GM12892 (cell line): ENCODE results near the gene WDFY1.

Source experiments
- DNase-seq: peaks from one replicate; pipeline ENCODE4 v3.0.0; 2011; ENCODE audit not compliant: insufficient read length
- FAIRE-seq: peaks from 2 replicates; lab custom pipeline; 2011; peaks lifted over from hg19 to GRCh38; lab: Jason Lieb, UNC
- POLR2A ChIP-seq: IDR thresholded peaks from 2 replicates; pipeline ENCODE4 v1.6.1; 2011; ENCODE audit warnings: low read depth, low read length, control low read depth
- POLR2AphosphoS5 ChIP-seq: IDR thresholded peaks from 2 replicates; pipeline ENCODE4 v1.6.1; 2011; ENCODE audit warnings: low read depth, low read length, control low read depth
- TAF1 ChIP-seq: IDR thresholded peaks from 2 replicates; pipeline ENCODE4 v1.6.1; 2011; ENCODE audit warnings: low read depth, mild to moderate bottlenecking, control low read depth, low read length, borderline replicate concordance

Gene WDFY1

GRCh38 chr2:223976635-223977226, 31.6 kb upstream of the WDFY1 start:
- DNase-seq (no peak), FAIRE-seq (no peak)
- TF ChIP-seq POLR2A = no peak
- TF ChIP-seq TAF1 = no peak
- no peak for TF ChIP-seq POLR2AphosphoS5

- DNase-seq (no peak), FAIRE-seq (no peak)
- TF ChIP-seq TAF1 (no peak), POLR2A (no peak), POLR2AphosphoS5 (no peak)
Measured at GRCh38 chr2:223973606-223974005, 28.5 kb upstream of the WDFY1 start.

- no peak for FAIRE-seq
- no peak for DNase-seq
- no peak for TF ChIP-seq TAF1
- TF ChIP-seq POLR2AphosphoS5 = no peak
- no peak for TF ChIP-seq POLR2A
Measured at GRCh38 chr2:223972656-223973102, 27.5 kb upstream of the WDFY1 start.

- DNase-seq (no peak), FAIRE-seq (no peak)
- TF ChIP-seq POLR2AphosphoS5 = no peak
- TF ChIP-seq POLR2A = no peak
- TF ChIP-seq TAF1 = no peak
Measured at GRCh38 chr2:223971731-223972130, 26.6 kb upstream of the WDFY1 start.

- peak; percentile 85 for FAIRE-seq
- no peak for TF ChIP-seq TAF1
- DNase-seq = no peak
Measured at GRCh38 chr2:223970343-223971128, 25.4 kb upstream of the WDFY1 start.

GRCh38 chr2:223969856-223970255, 24.7 kb upstream of the WDFY1 start:
- DNase-seq (no peak), FAIRE-seq (no peak)
- TF ChIP-seq POLR2AphosphoS5 (no peak), POLR2A (no peak), TAF1 (no peak)

GRCh38 chr2:223969315-223969714, 24.2 kb upstream of the WDFY1 start:
- DNase-seq (no peak), FAIRE-seq (no peak)
- no peak for TF ChIP-seq TAF1
- TF ChIP-seq POLR2A = no peak
- no peak for TF ChIP-seq POLR2AphosphoS5

GRCh38 chr2:223967981-223968380, 22.8 kb upstream of the WDFY1 start:
- no peak for DNase-seq
- TF ChIP-seq POLR2A = no peak
- TF ChIP-seq POLR2AphosphoS5 = no peak
- FAIRE-seq = no peak

GRCh38 chr2:223959688-223960087, 14.6 kb upstream of the WDFY1 start:
- DNase-seq (no peak), FAIRE-seq (no peak)
- TF ChIP-seq POLR2A = no peak

GRCh38 chr2:223957092-223957851, 12.1 kb upstream of the WDFY1 start, which contains the start of gene MRPL44:
TSS of gene MRPL44 (plus strand) at chr2:223957463. CDS start at chr2:223957473, 10 bp downstream.
- peak; percentile 74 for DNase-seq
- peak; percentile 95 for FAIRE-seq
- TF ChIP-seq POLR2AphosphoS5 = peak; percentile 94
- TF ChIP-seq POLR2A = peak; percentile 79
- TF ChIP-seq TAF1 = peak; percentile 95

GRCh38 chr2:223956300-223956699, 11.2 kb upstream of the WDFY1 start:
- FAIRE-seq (peak; percentile 24), DNase-seq (no peak)
- TF ChIP-seq TAF1 (no peak), POLR2AphosphoS5 (no peak), POLR2A (no peak)

- TF ChIP-seq TAF1 (no peak), POLR2AphosphoS5 (no peak), POLR2A (no peak)
- FAIRE-seq (no peak), DNase-seq (no peak)
Measured at GRCh38 chr2:223954401-223954800, 9.3 kb upstream of the WDFY1 start.
